Ishikawa (cell line): ENCODE data around the gene ALOX15.

ENCODE experiments used
- CEBPB ChIP-seq: IDR thresholded peaks from 2 replicates; pipeline ENCODE4 v1.6.1; 2012
- CREB1 ChIP-seq: IDR thresholded peaks from 2 replicates; pipeline ENCODE4 v1.6.1; 2012; ENCODE audit warnings: low read depth
- EGR1 ChIP-seq: IDR thresholded peaks from 2 replicates; pipeline ENCODE4 v1.6.1; 2012
- EP300 ChIP-seq: IDR thresholded peaks from 2 replicates; pipeline ENCODE4 v1.6.1; 2012; ENCODE audit warnings: borderline replicate concordance
- FOXM1 ChIP-seq: IDR thresholded peaks from 2 replicates; pipeline ENCODE4 v1.6.1; 2012; ENCODE audit warnings: low read depth, borderline replicate concordance
- MAX ChIP-seq: IDR thresholded peaks from 2 replicates; pipeline ENCODE4 v1.6.1; 2012
- NFIC ChIP-seq: IDR thresholded peaks from 2 replicates; pipeline ENCODE4 v1.6.1; 2012
- RAD21 ChIP-seq: IDR thresholded peaks from 2 replicates; pipeline ENCODE4 v1.6.1; 2012; ENCODE audit warnings: low read depth
- REST ChIP-seq: IDR thresholded peaks from 2 replicates; pipeline ENCODE4 v1.6.1; 2012; ENCODE audit warnings: low read depth, mild to moderate bottlenecking
- TAF1 ChIP-seq: IDR thresholded peaks from 2 replicates; pipeline ENCODE4 v1.6.1; 2012; ENCODE audit warnings: low read depth, mild to moderate bottlenecking
- TCF12 ChIP-seq: IDR thresholded peaks from 2 replicates; pipeline ENCODE4 v1.6.1; 2012; ENCODE audit warnings: low read depth
- TEAD4 ChIP-seq: IDR thresholded peaks from 2 replicates; pipeline ENCODE4 v1.6.1; 2012
- USF1 ChIP-seq: IDR thresholded peaks from 2 replicates; pipeline ENCODE4 v1.6.1; 2012
- YY1 ChIP-seq: IDR thresholded peaks from 2 replicates; pipeline ENCODE4 v1.6.1; 2012; ENCODE audit warnings: low read depth
- ZBTB7A ChIP-seq: IDR thresholded peaks from 2 replicates; pipeline ENCODE4 v1.6.1; 2012; ENCODE audit warnings: low read depth

ALOX15 gene

GRCh38 chr17:4592240-4593005, 49.1 kb downstream of the ALOX15 start:
- TF ChIP-seq EGR1, result no peak
- TF ChIP-seq CREB1, result no peak
- TF ChIP-seq REST, result no peak
- TF ChIP-seq NFIC, result no peak
- TF ChIP-seq FOXM1, result no peak
- TF ChIP-seq TAF1, result no peak
- TF ChIP-seq YY1, result no peak
- TF ChIP-seq EP300, result no peak
- TF ChIP-seq RAD21, result no peak
- TF ChIP-seq ZBTB7A, result no peak
- TF ChIP-seq TCF12, result no peak
- TF ChIP-seq USF1, result no peak
- TF ChIP-seq MAX, result no peak
- no peak for TF ChIP-seq TEAD4

GRCh38 chr17:4591529-4591928, 49.9 kb downstream of the ALOX15 start:
- no peak for TF ChIP-seq EP300
- TF ChIP-seq TAF1, result no peak
- no peak for TF ChIP-seq RAD21
- TF ChIP-seq CREB1, result no peak
- TF ChIP-seq REST, result no peak
- TF ChIP-seq CEBPB, result no peak
- no peak for TF ChIP-seq FOXM1
- TF ChIP-seq YY1, result no peak
- TF ChIP-seq USF1, result no peak
- no peak for TF ChIP-seq EGR1
- no peak for TF ChIP-seq NFIC
- TF ChIP-seq ZBTB7A, result no peak
- no peak for TF ChIP-seq TCF12
- TF ChIP-seq MAX, result no peak
- TF ChIP-seq TEAD4, result no peak

GRCh38 chr17:4590981-4591453, 50.5 kb downstream of the ALOX15 start:
- TF ChIP-seq EGR1 (no peak), CEBPB (no peak), ZBTB7A (no peak), FOXM1 (no peak), TCF12 (no peak), REST (no peak), NFIC (no peak), RAD21 (no peak), USF1 (no peak), EP300 (no peak), MAX (no peak), CREB1 (no peak), TEAD4 (no peak), YY1 (no peak), TAF1 (no peak)
